Measurements from ENCODE around the gene ARMCX4. TPM values are rescaled to one million over a fixed set of nuclear protein-coding genes. Genes with fewer than 3 reads are reported as not detected.

Gene ARMCX4
- total RNA-seq: 1 to 10 TPM; 7.9 to 9.2 (median 8.5) TPM
- total RNA-seq (2013): 6.4 TPM

- Histone ChIP-seq H3K4me3 (ENCODE audit: low read length) (peak within 1 kb of the TSS; percentile 3), H3K9me3 (ENCODE audit: control insufficient read depth, insufficient read depth, low read length) (no peaks in the 10 kb centered on the region), H3K4me1 (ENCODE audit: control insufficient read depth, insufficient read depth, low read length) (peaks cover 4% of the 10 kb centered on the region), H3K27me3 (ENCODE audit: control insufficient read depth, insufficient read depth, low read length) (no peaks in the 10 kb centered on the region), H3K27ac (ENCODE audit: low read length) (no peak within 1 kb of the TSS), H3K36me3 (ENCODE audit: control insufficient read depth, insufficient read depth, low read length) (no peaks in the 10 kb centered on the region)
- H3K27ac Mint-ChIP-seq: peak within 1 kb of the TSS in 1 of 2 donors; percentile 62
- TF ChIP-seq, protein P1, sequence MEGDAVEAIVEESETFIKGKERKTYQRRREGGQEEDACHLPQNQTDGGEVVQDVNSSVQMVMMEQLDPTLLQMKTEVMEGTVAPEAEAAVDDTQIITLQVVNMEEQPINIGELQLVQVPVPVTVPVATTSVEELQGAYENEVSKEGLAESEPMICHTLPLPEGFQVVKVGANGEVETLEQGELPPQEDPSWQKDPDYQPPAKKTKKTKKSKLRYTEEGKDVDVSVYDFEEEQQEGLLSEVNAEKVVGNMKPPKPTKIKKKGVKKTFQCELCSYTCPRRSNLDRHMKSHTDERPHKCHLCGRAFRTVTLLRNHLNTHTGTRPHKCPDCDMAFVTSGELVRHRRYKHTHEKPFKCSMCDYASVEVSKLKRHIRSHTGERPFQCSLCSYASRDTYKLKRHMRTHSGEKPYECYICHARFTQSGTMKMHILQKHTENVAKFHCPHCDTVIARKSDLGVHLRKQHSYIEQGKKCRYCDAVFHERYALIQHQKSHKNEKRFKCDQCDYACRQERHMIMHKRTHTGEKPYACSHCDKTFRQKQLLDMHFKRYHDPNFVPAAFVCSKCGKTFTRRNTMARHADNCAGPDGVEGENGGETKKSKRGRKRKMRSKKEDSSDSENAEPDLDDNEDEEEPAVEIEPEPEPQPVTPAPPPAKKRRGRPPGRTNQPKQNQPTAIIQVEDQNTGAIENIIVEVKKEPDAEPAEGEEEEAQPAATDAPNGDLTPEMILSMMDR (IDR thresholded peaks at IDR 0.05): no peak
- intact Hi-C loops (cut with micrococcal nuclease): no loop called here
- DNase-seq: peak in 1 of 2 donors; percentile 71
- peak; percentile 35 to 67 (median 63) for ATAC-seq
- H3K4me3 Mint-ChIP-seq: peak within 1 kb of the TSS; percentile 28
- H3K27me3 Mint-ChIP-seq (ENCODE audit: low read depth in 2 of 2): peaks cover 4 to 15% of the 10 kb centered on the region in 2 donors
- H3K4me1 Mint-ChIP-seq: peaks cover 0 to 10% of the 10 kb centered on the region in 2 donors
- WGBS (ENCODE audit: insufficient coverage): 11% methylated on average over 43 of the region's 50 CpGs
- no peaks in the 10 kb centered on the region for H3K36me3 Mint-ChIP-seq
- no peaks in the 10 kb centered on the region for H3K9me3 Mint-ChIP-seq
Observed at GRCh38 chrX:101485212-101485949, at the start of gene ARMCX4. Gene ARMCX4, plus strand, starts transcription at chrX:101485456. Its CDS starts 3,134 bp downstream, at chrX:101488590.

DNA sequence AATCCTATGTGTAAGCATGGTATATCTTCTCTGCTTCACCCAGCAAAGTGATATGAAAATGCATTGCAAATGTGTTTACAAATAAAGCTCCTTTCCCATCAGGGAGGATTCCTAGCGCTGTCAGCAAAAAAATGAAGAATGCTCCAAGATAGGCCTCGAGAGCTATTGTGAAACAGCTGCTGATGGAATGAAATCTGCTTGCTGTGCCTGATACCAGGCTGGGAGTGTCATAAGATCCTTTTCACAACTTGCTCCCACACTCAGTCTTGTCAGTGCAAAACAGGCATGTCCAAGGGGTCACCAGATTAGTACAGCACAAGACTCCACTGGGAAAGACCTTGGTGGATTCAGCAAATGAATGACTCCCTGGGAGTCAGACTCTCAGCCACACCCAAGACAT is 43.2 kb upstream of the ARMCX4 start:
- Histone ChIP-seq H3K36me3 (ENCODE audit: control insufficient read depth, insufficient read depth, low read length) (peaks cover 4% of the 10 kb centered on the region), H3K27ac (ENCODE audit: low read length) (no peak overlapping the region), H3K4me1 (ENCODE audit: control insufficient read depth, insufficient read depth, low read length) (no peaks in the 10 kb centered on the region), H3K9me3 (ENCODE audit: control insufficient read depth, insufficient read depth, low read length) (no peaks in the 10 kb centered on the region), H3K27me3 (ENCODE audit: control insufficient read depth, insufficient read depth, low read length) (no peaks in the 10 kb centered on the region), H3K4me3 (ENCODE audit: low read length) (no peak overlapping the region)
- H3K27ac Mint-ChIP-seq: no peak overlapping the region
- intact Hi-C loops (cut with micrococcal nuclease): no loop called here
- no peak overlapping the region for H3K4me3 Mint-ChIP-seq
- DNase-seq (no peak), ATAC-seq (no peak)
- H3K27me3 Mint-ChIP-seq (ENCODE audit: low read depth in 2 of 2): no peaks in the 10 kb centered on the region
- H3K4me1 Mint-ChIP-seq: peaks cover 6 to 7% of the 10 kb centered on the region in 2 donors
- H3K9me3 Mint-ChIP-seq: no peaks in the 10 kb centered on the region
- TF ChIP-seq, protein P1 (IDR thresholded peaks at IDR 0.05): no peak
- H3K36me3 Mint-ChIP-seq: no peaks in the 10 kb centered on the region
- WGBS (ENCODE audit: insufficient coverage): 93% methylated on average over 2 of the region's 2 CpGs

DNA sequence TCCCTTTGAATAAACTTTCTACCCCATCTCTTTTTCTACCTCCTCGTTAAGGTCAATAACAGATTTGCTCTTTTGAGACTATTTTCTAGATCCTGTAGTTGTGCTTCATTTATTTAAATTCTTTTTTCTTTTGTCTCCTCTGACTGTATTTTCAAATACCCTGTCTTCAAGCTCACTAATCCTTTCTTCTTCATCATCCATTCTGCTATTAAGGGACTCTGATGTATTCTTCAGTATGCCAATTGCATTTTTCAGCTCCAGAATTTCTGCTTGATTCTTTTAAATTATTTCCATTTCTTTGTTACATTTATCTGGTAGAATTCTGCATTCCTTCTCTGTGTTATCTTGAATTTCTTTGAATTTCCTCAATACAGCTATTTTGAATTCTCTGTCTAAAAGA is 36.0 kb upstream of the ARMCX4 start:
- no peaks in the 10 kb centered on the region for H3K4me1 Mint-ChIP-seq
- TF ChIP-seq, protein P1 (IDR thresholded peaks at IDR 0.05): no peak
- peaks cover 0 to 4% of the 10 kb centered on the region in 2 donors for H3K9me3 Mint-ChIP-seq
- WGBS (ENCODE audit: insufficient coverage): no CpG with 5 or more reads among the region's 1 CpG
- no peak overlapping the region for H3K4me3 Mint-ChIP-seq
- Histone ChIP-seq H3K36me3 (ENCODE audit: control insufficient read depth, insufficient read depth, low read length) (no peaks in the 10 kb centered on the region), H3K4me1 (ENCODE audit: control insufficient read depth, insufficient read depth, low read length) (no peaks in the 10 kb centered on the region), H3K27ac (ENCODE audit: low read length) (no peak overlapping the region), H3K9me3 (ENCODE audit: control insufficient read depth, insufficient read depth, low read length) (no peaks in the 10 kb centered on the region), H3K4me3 (ENCODE audit: low read length) (no peak overlapping the region), H3K27me3 (ENCODE audit: control insufficient read depth, insufficient read depth, low read length) (no peaks in the 10 kb centered on the region)
- H3K27ac Mint-ChIP-seq: no peak overlapping the region
- no peak for DNase-seq
- H3K27me3 Mint-ChIP-seq (ENCODE audit: low read depth in 2 of 2): no peaks in the 10 kb centered on the region
- ATAC-seq: no peak
- H3K36me3 Mint-ChIP-seq: peaks cover 10% of the 10 kb centered on the region
- intact Hi-C loops (cut with micrococcal nuclease): no loop called here

Data from natural killer cell (primary cell).